ENCODE measurements around the gene HOMER3. TPM values are rescaled to one million over a fixed set of nuclear protein-coding genes. Genes with fewer than 3 reads are reported as not detected.

HOMER3 gene
- total and polyA plus RNA-seq, 9 of the 15 experiments (the other 6 are each of a cell fraction or from before 2014, with no cell fraction given): 1.3 to 5.1 (median 3.7) TPM; not detected in 2

GRCh38 chr19:18883526-18884304, 57.3 kb downstream of the HOMER3 start (continued):
- TF ChIP-seq, protein P1, sequence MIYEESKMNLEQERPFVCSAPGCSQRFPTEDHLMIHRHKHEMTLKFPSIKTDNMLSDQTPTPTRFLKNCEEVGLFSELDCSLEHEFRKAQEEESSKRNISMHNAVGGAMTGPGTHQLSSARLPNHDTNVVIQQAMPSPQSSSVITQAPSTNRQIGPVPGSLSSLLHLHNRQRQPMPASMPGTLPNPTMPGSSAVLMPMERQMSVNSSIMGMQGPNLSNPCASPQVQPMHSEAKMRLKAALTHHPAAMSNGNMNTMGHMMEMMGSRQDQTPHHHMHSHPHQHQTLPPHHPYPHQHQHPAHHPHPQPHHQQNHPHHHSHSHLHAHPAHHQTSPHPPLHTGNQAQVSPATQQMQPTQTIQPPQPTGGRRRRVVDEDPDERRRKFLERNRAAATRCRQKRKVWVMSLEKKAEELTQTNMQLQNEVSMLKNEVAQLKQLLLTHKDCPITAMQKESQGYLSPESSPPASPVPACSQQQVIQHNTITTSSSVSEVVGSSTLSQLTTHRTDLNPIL (CRISPR knock-in tag; IDR thresholded peaks at IDR 0.05): no peak
- TF ChIP-seq, protein P2, sequence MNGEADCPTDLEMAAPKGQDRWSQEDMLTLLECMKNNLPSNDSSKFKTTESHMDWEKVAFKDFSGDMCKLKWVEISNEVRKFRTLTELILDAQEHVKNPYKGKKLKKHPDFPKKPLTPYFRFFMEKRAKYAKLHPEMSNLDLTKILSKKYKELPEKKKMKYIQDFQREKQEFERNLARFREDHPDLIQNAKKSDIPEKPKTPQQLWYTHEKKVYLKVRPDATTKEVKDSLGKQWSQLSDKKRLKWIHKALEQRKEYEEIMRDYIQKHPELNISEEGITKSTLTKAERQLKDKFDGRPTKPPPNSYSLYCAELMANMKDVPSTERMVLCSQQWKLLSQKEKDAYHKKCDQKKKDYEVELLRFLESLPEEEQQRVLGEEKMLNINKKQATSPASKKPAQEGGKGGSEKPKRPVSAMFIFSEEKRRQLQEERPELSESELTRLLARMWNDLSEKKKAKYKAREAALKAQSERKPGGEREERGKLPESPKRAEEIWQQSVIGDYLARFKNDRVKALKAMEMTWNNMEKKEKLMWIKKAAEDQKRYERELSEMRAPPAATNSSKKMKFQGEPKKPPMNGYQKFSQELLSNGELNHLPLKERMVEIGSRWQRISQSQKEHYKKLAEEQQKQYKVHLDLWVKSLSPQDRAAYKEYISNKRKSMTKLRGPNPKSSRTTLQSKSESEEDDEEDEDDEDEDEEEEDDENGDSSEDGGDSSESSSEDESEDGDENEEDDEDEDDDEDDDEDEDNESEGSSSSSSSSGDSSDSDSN (IDR thresholded peaks at IDR 0.05; ENCODE audit: borderline replicate concordance in 1 of 2, low read depth in 2 of 2, low read length in 2 of 2): no peak
- TF ChIP-seq PTTG1 (tag; IDR thresholded peaks at IDR 0.05; ENCODE audit: low read depth) (no peak), MEF2A (IDR thresholded peaks at IDR 0.05; ENCODE audit: control insufficient read depth, low read depth, low read length) (no peak), ZNF347 (CRISPR knock-in tag; IDR thresholded peaks at IDR 0.05; ENCODE audit: low read depth) (no peak), CAMTA2 (CRISPR knock-in tag; conservative IDR thresholded peaks at IDR 0.05) (no peak), KLF1 (tag; IDR thresholded peaks at IDR 0.05) (no peak), ILK (tag; IDR thresholded peaks at IDR 0.05; ENCODE audit: borderline replicate concordance, low read depth) (no peak), PHB (CRISPR knock-in tag; IDR thresholded peaks at IDR 0.05) (no peak), ZNF699 (CRISPR knock-in tag; IDR thresholded peaks at IDR 0.05; ENCODE audit: insufficient replicate concordance) (no peak), ZNF717 (CRISPR knock-in tag; IDR thresholded peaks at IDR 0.05) (no peak), FOXJ2 (tag; IDR thresholded peaks at IDR 0.05) (no peak), THAP7 (CRISPR knock-in tag; IDR thresholded peaks at IDR 0.05) (no peak), ETV5 (CRISPR knock-in tag; IDR thresholded peaks at IDR 0.05; ENCODE audit: low read depth) (no peak)
- TF ChIP-seq, protein P3, sequence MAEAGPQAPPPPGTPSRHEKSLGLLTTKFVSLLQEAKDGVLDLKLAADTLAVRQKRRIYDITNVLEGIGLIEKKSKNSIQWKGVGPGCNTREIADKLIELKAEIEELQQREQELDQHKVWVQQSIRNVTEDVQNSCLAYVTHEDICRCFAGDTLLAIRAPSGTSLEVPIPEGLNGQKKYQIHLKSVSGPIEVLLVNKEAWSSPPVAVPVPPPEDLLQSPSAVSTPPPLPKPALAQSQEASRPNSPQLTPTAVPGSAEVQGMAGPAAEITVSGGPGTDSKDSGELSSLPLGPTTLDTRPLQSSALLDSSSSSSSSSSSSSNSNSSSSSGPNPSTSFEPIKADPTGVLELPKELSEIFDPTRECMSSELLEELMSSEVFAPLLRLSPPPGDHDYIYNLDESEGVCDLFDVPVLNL (CRISPR knock-in tag; IDR thresholded peaks at IDR 0.05; ENCODE audit: low read depth): no peak
- TF ChIP-seq, protein P4, sequence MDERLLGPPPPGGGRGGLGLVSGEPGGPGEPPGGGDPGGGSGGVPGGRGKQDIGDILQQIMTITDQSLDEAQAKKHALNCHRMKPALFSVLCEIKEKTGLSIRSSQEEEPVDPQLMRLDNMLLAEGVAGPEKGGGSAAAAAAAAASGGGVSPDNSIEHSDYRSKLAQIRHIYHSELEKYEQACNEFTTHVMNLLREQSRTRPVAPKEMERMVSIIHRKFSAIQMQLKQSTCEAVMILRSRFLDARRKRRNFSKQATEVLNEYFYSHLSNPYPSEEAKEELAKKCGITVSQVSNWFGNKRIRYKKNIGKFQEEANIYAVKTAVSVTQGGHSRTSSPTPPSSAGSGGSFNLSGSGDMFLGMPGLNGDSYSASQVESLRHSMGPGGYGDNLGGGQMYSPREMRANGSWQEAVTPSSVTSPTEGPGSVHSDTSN (CRISPR knock-in tag; IDR thresholded peaks at IDR 0.05; ENCODE audit: low read depth): no peak
- TF ChIP-seq, protein P4 (tag; conservative IDR thresholded peaks at IDR 0.05; ENCODE audit: low read depth): no peak
